ENCODE results near the gene FEZF2.

The FEZF2 gene

DNA sequence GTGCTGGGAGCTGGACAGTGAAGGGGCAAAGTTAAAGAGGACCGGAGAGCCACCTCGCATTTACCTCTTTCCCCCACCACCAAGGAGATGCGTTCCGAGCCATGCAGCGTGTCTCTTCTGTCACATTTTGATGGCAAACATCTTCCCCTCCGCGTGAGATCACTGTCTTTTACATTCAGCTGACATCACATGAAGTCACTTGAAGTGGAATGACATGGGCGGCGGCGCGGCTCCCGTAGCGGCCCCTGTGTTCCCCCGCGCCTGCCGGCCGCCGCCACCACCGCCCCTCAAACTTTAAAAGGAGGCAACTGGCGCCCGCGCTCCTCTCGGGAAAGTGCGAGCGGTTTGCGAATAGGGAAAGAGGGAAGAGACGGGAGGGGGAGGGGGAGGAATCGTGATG is at the start of gene FEZF2:
TSS of gene FEZF2 (minus strand) at position 336 of the 400 bp plus-strand sequence. CDS start 682 bp downstream, outside the sequence.
- no peak for DNase-seq (ENCODE audit: low read depth)

DNA sequence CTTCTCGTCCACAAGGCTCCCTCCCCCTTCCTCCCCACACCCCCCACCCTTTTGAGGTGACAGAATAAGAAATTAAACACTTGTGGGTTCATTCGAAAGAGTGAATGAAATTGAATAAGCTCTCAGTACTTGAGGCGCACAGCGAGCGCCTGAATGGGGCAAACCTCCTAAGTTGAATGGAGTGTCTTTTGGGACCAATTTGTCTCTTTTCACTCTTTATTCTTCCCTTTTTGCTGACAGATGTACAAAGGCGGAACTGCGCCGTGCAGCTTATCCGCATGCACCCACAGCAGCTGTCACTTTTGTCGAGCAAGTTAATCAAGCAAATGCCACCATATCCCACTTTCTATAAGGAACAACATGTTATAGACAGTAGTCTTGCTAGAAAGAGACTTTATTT is 47.9 kb upstream of the FEZF2 start:
- no peak for DNase-seq (ENCODE audit: low read depth)

DNA sequence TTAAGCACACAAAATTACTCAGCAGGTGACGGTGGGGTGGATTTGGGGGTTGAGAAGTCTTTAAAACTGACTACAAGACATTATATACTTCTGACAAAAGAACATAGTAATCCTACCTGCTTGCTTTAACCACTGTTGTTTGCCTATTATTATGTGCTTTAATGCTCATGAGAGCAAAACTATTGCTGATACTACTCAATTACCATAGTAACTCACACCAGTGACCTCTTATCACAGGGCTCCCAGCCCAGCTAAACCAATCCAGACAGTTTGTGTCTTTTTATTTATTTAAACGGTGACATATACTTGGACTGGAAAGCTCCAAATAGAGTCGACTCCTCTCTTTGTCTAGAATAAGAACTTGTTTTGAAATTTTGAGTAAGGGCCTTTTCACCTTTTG is 42.8 kb upstream of the FEZF2 start:
- DNase-seq (ENCODE audit: low read depth) = no peak

DNA sequence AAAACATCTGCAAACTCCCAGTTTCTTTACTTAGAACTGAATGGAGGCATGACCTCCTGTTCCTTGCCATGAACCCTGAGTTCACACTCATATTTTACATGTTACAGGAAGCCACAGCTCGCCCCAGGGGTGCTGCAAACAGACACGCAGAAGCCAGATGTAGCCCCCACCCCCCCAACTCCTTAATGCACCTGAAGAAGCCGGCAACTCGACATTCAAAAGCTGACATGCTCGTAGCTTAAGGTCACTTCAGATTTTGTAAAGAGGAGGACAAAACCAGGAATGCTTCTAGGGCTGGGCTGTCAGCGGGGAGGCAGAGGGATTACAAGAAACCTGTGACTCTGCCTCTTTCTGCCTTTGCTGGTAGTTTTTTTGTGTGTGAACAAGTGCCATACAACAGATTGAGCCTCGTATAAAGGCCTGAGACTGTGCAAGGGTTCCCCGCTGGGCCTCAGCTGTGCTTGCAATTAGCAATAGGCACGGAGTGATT is 42.0 kb upstream of the FEZF2 start:
- DNase-seq (ENCODE audit: low read depth) = no peak

DNA sequence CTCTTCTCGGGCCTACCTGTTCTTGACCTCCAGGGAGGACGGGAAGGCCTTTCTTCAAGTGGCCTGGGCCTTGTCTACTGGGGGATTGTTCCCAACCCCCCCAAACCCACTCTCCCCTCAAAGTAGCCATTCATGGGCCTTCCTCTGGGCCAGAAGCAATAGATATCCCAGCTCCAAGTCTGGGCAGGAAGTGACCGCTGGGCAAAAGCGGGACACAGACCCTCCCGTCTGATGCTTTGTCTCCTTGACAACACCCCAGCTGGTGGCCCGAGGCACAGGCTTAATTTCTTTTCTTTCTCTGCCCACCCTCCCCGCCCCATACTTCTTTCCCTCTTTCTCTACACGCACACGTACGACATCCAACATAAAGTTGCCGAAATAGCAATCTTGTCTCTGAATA is 41.4 kb upstream of the FEZF2 start:
- DNase-seq (ENCODE audit: low read depth) = no peak

DNA sequence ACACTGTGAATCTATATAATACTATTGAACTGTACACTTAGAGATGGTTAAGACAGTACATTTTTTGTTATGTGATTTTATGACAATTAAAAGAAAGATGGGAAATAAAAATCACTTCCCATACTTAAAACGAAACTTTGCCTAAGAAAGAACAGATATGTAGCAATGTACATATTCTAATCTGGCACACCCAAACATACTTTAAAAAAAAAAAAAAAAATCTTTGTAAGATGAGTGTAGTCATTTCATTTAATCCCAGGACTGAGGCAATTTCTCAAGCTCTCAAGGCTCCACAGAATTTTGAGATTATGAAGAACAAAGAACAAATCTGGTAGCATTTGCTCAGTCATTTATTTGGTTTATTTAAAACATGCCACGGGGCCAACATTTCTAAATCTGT is 40.3 kb upstream of the FEZF2 start:
- no peak for DNase-seq (ENCODE audit: low read depth)

DNA sequence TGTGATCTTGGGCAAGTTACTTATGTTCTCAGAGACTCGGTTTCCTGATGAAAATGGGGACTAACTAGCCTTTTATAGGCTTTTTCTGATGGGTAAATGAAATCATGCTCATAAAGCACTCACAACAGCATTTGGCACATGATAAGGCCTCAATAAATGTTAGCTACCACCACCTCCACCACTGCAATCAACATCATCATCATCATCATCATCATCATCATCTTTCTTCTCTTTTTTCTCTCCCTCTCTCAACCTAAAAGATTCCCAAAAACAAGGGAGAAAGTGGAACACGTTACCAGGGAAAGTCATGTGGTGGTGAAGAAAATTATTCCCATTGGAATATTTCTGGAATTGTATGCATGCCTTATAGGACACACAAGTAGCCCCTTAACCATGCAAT is 33.6 kb upstream of the FEZF2 start:
- DNase-seq (ENCODE audit: low read depth) = no peak

DNA sequence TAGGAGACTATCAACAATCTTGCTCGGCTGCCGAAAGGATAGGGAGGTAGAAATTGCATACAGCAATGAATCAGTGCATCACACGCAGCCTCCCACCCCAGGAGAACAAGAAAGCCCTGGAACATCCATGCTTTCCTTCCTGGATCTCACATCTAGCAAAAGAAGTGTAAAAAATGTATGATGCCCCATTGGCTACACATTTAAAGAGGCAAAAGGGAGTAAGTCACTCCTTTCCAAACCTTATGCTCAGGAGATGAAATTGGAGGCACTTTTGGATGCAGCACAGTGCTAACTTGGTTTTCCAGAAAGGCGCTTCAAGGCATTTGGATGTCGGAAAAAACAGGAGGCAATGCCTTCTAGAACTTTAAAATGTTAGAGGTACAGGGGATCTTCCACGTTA is 32.2 kb upstream of the FEZF2 start:
- DNase-seq (ENCODE audit: low read depth) = no peak

DNA sequence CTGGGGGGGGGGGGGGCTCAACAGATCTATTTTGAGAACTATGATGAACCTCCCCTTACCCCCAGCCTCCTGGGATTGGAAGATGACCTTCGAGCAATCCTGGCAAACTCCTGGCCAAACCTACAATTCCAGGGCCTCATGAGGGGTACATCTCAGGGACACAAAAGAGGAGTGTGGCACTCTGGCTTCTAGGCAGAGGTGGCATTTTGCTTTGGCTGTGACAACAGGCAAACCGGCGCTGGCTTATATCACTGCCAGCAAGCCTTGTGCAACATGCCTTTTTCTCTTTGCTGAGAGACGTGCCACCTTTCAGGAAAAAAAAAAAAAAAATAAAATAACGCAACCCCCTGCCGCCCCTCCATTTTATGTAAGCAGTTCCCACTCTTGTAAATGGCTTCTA is 31.8 kb upstream of the FEZF2 start:
- no peak for DNase-seq (ENCODE audit: low read depth)

DNA sequence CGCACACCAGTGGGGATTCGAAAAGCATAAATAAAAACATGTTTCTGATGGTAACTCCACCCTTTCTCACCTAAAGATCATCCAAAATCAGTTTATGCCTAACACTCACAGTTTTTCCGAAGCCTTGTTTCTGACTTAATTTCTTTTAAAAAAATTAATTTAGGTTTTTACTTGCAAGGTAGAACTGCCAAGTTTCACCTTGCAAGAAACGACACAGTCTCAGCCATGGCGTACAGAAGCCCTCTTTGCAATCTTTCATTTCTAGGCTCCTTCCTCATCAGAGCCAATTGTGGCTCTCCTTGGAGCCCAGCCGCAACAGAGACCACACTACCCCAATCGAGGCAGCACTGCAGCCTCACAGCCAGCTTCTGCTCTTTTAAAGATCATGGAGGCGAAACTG is 31.0 kb upstream of the FEZF2 start:
- DNase-seq (ENCODE audit: low read depth) = no peak

DNA sequence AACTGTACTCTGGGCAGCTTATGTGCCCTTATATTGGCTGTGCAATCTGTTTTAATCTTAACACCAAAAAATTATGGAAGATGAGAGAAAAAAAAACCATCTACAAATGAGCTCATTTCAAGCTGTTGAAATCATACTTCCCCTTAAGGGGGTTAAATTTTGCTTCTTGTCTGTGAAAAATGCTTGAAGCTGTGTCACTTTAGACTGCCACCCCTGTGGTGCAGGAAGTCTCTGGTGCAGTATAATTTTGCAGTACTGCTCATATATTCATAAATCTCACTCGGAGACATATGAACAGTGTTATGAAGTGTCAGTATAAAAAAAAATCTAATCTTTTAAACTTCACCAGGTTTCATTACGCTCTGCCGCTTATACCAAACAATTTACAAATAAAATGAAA is 30.4 kb upstream of the FEZF2 start:
- DNase-seq (ENCODE audit: low read depth) = no peak

DNA sequence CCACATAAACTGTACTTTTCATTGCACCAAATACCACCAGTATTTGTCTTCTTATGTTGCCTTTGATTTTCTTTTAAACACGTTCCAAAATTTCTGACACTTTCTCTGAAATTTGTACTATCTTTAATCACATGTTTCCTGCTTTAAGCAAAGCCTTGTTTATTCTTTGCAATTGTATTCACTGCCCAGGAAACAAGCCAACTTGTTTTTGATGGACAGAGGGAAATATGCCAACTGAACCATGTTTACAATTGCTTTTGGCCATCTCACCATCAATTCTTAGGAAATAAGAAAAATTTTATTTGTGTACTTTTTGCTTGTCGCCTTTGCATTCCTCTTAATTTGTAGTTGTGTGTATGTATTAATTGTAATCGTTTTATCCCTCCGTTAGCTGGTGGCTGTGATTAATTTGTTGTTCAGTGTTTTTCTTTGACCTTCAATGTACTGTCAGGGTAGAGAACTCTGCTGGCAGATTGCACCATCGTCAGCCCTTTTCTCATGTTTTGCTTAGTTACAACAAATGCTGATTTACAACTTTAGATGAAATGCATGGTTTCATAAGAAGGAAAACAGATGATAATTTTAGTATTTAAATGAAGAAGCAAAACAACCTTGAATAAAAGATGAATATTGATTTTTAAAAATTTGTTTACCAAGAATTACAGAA is 19.4 kb upstream of the FEZF2 start:
- DNase-seq (ENCODE audit: low read depth) = no peak

DNA sequence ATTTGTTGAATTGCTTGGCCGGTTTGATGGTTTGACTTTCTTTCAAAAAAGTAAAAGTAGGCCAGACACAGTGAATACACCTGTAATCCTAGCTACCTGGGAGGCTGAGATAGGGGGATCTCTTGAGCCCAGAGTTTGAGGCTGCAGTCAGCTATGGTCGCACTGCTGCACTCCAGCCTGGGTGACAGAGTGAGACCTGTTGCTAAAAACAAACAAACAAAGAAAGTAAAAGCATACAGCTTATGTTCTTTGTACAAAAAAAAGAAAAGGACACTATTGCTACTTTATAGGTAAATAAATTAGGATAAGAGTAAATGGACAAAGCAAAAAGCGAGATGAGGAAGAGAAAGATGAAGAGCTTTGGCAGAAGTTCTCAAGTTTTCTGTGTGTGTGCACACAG is 13.9 kb upstream of the FEZF2 start:
- DNase-seq (ENCODE audit: low read depth) = no peak

DNA sequence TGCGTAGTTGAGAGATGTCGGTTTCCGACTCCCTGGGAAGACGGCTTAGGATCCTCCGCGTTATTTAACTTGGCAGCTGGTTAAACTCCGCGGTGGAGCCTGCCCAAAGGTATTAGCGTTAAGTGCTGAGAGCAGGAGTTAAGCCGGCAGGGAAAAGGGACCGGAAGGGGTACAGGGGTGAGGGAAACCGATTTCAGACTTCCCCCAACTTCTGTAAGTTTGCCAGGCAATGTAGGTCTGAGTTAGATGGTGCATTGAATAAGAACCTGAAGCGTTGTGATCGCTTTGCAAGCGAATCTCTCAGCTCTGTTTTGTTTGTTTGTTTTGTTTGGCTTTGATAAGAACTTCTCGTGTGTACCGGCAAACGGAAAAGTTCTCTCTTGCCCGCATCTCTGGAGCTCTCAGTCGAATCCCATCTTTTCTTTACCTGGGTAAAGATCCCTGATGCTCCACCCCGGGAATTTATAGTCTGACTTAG is 6.0 kb upstream of the FEZF2 start:
- DNase-seq (ENCODE audit: low read depth) = no peak

DNA sequence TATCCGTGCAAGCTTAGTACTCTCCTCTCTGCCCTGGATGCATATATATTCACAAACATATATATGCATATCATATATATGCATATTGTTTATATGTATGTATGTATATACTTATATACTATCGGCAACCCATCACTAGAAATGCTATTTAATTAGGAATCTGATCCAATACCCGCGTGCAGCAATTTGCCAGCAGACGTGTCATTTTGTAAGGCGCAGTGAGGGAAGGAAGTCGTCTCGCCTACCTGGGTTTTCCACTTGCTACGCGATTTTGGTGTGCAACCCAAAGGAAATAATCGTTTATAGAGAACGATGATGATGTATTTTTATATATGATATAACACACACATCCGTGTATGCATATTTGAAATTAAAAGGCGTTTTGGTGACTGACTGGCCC is 5.6 kb upstream of the FEZF2 start:
- no peak for DNase-seq (ENCODE audit: low read depth)

DNA sequence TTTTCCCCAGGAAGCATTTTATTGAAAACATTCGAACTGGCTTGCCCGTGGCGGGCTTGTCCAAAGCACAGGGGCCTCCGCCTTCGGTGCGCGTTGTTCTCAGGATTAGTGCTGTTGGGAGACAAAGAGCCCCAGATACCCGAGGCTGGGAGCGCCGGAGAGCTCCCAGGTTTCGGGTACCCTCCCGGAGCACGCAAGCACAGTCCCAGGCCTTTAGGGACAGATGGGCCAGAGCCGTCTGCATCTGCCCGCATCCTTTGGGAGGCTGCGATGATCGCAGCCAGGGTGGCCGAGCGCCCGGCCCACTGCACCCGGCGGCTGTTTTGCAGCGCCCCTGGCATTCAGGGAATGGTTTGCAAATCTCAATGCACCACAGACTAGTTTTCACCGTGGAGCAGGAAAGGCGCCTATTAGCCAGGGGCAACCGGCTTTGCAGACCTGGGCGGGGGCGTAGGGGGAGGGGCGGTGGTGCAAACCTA is 5.0 kb upstream of the FEZF2 start:
- DNase-seq (ENCODE audit: low read depth) = no peak

DNA sequence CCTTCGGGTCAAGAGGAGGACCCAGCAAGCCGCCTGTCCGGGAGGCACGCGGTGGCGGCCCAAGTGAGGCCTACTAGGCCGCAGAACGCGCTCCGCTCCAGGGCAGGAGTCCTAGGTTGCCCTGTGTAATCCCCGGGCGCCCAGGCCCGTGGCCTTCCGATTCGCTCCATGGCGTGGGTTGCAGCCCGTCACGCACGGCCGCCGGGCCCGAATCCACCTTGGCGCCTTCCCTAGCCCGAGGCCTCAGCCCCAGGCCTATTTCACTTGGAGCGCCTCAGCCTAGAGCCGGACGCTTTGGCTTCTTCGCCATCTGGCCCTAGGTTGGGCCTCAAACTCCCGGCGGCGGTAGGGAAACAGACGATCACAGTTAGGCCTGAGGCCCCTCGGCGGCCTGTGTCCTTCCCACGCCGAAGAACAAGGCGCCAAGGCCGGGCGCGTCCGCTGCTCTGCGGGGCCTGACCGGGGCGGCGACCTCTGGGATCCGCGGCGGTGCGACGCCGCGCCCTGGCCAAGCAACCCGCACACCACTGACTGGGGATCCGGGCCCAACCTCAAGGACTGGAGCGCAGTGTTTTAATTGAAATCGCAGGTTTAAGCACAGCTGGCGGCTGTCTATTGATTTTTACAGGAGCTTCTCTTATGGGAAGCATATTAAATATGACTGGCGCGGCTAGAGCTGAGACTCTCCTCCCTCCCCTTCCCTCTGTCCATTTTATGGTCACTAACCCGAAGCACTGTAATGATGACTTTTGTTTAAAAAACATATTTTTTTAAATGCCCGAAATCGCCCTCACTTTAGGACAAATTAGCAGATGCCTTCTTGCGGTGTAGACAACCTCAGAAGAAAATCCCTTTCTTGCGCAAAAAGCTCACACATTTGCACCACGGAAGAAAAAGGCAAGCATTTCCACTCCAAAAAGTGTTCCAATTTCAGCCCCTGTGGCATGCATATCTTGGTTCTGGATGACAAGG is 3.8 kb upstream of the FEZF2 start:
- no peak for DNase-seq (ENCODE audit: low read depth)

DNA sequence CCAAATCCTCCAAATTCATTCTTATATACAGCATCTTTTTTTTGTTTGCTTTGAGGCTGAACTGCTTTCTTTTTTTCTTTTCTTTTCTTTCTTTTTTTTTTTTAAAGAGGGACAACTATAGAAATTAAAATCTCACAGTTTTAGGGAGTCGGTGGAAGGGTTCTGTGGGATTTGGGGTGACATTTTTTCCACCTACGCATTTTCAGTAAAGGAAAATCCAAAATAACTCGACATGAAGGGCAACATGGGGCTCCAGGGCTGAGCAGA is 3.0 kb upstream of the FEZF2 start:
- DNase-seq (ENCODE audit: low read depth) = no peak

DNA sequence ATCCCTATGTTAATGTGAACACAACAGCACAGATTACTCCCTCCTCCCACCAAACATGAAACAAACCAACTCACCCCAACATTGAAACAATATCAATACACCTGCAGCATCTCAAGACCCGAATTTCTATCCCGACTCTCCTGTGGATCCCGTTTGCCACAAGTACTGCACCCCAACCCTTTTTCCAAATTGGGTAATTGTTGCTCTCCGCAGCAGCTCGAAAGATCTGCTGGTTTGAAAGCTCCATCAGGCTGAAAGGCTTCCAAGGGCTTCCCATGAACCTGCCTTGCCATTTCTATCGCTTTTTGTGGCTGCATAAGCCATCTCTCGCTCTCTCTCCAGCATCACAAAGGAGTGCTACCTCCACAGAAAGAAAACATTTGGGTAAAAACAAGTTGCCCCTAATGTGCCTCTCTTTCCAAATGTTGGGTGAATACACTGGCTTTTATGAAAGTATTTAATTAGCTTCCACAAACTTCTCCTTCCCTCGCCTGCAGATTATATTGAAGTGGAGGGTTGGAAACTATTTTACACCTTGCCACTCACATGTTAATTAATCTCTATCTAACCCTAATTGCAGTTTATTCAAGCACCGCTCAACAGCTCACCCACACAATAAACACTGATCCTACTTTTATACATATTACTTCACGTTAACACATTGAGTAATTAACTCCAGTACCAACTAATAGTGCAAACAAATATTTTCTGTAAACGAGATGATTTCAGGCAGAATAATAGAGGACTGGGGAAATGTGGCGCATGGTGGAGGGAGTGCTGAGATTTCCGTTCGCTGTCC is 2.5 kb upstream of the FEZF2 start:
- no peak for DNase-seq (ENCODE audit: low read depth)

DNA sequence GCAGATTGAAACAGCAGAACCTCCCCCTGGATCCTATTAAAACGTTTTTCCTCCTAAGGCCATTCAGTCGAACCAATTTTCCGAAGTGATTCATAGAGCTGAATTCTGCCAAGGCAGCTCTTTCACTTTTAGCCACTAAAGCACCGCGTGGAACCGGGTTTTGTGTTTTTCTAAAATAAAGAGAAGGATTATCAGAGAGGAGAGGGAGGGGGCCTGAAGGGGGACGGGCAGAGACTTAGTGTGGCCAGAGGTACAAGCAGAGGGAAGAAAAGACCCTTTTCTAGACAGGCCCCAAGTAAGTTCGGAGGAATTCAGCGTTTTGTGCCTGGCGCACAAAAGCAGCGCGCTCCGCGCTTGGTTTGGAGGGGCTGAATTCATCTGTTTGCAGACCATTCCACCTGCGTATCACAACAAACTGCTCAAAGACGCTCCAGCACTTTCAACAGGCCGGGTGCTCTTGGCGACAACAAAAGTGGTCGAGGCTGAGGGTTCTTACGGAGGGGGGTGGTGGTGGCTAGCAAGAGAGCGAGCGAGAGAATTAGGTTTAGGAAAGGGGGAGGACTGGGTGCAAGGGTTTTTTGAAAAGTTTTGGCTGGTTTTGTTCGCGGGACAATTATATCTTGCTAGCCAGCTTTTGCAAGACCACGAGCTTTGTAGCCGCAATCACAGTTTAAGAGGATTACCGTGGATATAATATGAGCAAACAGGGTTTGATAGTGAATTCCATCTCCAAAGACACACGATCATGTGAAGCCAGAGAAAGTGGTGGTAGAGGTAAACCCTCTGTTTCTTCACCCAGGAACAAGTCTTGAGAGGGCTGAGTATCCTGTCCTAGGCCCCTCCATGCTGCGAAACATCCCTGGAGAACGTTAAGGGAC is 1.2 kb upstream of the FEZF2 start:
- peak; percentile 4 for DNase-seq (ENCODE audit: low read depth)

DNA sequence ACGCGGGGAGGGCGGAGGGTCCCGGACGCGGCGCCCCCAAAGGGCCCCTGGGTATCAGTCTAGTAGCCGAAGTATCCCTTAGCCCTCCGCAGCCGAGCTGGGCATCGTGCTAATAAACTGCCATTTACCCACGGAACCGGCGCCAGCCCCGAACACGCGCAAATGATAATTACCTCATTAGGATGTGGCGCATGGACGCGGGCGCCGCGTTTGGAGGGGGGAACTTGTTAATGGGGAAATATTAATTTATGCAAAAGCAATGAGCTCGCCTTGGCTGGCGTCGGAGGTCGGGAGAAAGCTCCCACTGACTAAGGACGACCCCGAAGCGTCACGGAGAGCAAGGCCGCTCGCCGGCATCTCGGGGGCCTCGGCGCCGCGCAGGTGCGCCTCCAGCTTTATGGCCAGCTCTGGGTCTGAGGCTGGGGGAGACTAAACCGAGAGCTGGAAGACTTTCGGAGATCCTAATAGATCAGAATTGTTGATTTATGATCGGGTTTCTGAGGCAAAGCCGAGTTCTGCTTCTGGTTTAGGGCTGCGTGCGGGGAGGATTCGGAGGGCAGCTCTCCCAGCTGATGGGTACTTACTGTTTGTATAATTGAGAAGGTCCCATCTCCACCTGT is 474 bp upstream of the FEZF2 start:
- DNase-seq (ENCODE audit: low read depth) = no peak
